Nephron progenitor cell (in vitro differentiated cells): ENCODE data around the gene OTX2.

ENCODE experiments used
- DNase-seq: peaks from one replicate; pipeline ENCODE4 v3.0.0; 2021
- H3K27ac Mint-ChIP-seq: 2 replicates; pipeline ENCODE4 v1.8.0; 2021; ENCODE audit warnings: mild to moderate bottlenecking, moderate library complexity, mixed read lengths
- H3K27me3 Mint-ChIP-seq: 2 replicates; pipeline ENCODE4 v1.8.0; 2021; ENCODE audit warnings: mild to moderate bottlenecking, low read depth, mixed read lengths; ENCODE audit not compliant: poor library complexity
- H3K36me3 Mint-ChIP-seq: 2 replicates; pipeline ENCODE4 v1.8.0; 2021; ENCODE audit warnings: low read depth, mixed read lengths
- H3K4me1 Mint-ChIP-seq: 2 replicates; pipeline ENCODE4 v1.8.0; 2021; ENCODE audit warnings: mixed read lengths
- H3K4me3 Mint-ChIP-seq: 2 replicates; pipeline ENCODE4 v1.8.0; 2021; ENCODE audit warnings: mild to moderate bottlenecking, moderate library complexity, mixed read lengths
- H3K9me3 Mint-ChIP-seq: 2 replicates; pipeline ENCODE4 v1.8.0; 2021; ENCODE audit warnings: mild to moderate bottlenecking, moderate library complexity, mixed read lengths
- CTCF ChIP-seq: fragments of 200-600 bp; sonication (generic); IDR thresholded peaks from 2 replicates; pipeline ENCODE4 v1.5.0; 2021; ENCODE audit warnings: antibody characterized with exemption

OTX2 gene

GRCh38 chr14:56826214-56826613, 15.9 kb upstream of the OTX2 start:
- no peak for TF ChIP-seq CTCF
- Mint-ChIP-seq H3K27ac (no peak overlapping the region), H3K36me3 (no peaks in the 10 kb centered on the region), H3K9me3 (no peaks in the 10 kb centered on the region), H3K27me3 (peaks cover 57% of the 10 kb centered on the region), H3K4me1 (no peaks in the 10 kb centered on the region), H3K4me3 (no peak overlapping the region)
- no peak for DNase-seq

- no peaks in the 10 kb centered on the region for H3K36me3 Mint-ChIP-seq
- no peak overlapping the region for H3K27ac Mint-ChIP-seq
- no peak for DNase-seq
- H3K9me3 Mint-ChIP-seq: no peaks in the 10 kb centered on the region
- TF ChIP-seq CTCF: no peak
- no peak overlapping the region for H3K4me3 Mint-ChIP-seq
- H3K27me3 Mint-ChIP-seq: peaks cover 78% of the 10 kb centered on the region
- peaks cover under 1% of the 10 kb centered on the region for H3K4me1 Mint-ChIP-seq
Measured at GRCh38 chr14:56821805-56822610, 11.7 kb upstream of the OTX2 start.

GRCh38 chr14:56821177-56821576, 10.9 kb upstream of the OTX2 start:
- Mint-ChIP-seq H3K4me3 (no peak overlapping the region), H3K27ac (no peak overlapping the region), H3K4me1 (peaks cover 6% of the 10 kb centered on the region), H3K27me3 (peaks cover 86% of the 10 kb centered on the region), H3K36me3 (no peaks in the 10 kb centered on the region), H3K9me3 (no peaks in the 10 kb centered on the region)
- no peak for TF ChIP-seq CTCF
- DNase-seq: no peak

- no peak overlapping the region for H3K27ac Mint-ChIP-seq
- H3K27me3 Mint-ChIP-seq: peaks cover 96% of the 10 kb centered on the region
- TF ChIP-seq CTCF: no peak
- H3K36me3 Mint-ChIP-seq: no peaks in the 10 kb centered on the region
- peak; percentile 28 for DNase-seq
- peaks cover 6% of the 10 kb centered on the region for H3K4me1 Mint-ChIP-seq
- H3K9me3 Mint-ChIP-seq: no peaks in the 10 kb centered on the region
- peak overlapping the region; percentile 45 for H3K4me3 Mint-ChIP-seq
Measured at GRCh38 chr14:56817396-56817921, 7.2 kb upstream of the OTX2 start.

- H3K4me3 Mint-ChIP-seq: peak overlapping the region; percentile 72
- DNase-seq: peak; percentile 58
Measured at GRCh38 chr14:56816574-56817391, 6.5 kb upstream of the OTX2 start.

More at GRCh38 chr14:56816574-56817391, 6.5 kb upstream of the OTX2 start:
- Mint-ChIP-seq H3K4me1 (peaks cover 6% of the 10 kb centered on the region), H3K27me3 (peaks cover 98% of the 10 kb centered on the region), H3K36me3 (no peaks in the 10 kb centered on the region), H3K9me3 (no peaks in the 10 kb centered on the region), H3K27ac (no peak overlapping the region)
- no peak for TF ChIP-seq CTCF
